ENCODE measurements around the gene SIL1.

SIL1 gene

GRCh38 chr5:138910546-138911185 lies 287.5 kb downstream of the SIL1 start:
- Histone ChIP-seq H3K27ac (no peak overlapping the region), H3K27me3 (no peaks in the 10 kb centered on the region), H3K9me3 (no peaks in the 10 kb centered on the region), H3K4me3 (ENCODE audit: low read depth in 1 of 2, low read length in 1 of 2) (no peak overlapping the region), H3K4me1 (ENCODE audit: control insufficient read depth in 1 of 2, insufficient read depth in 1 of 2, low read depth in 1 of 2, low read length in 1 of 2) (no peaks in the 10 kb centered on the region), H3K36me3 (peaks cover 5% of the 10 kb centered on the region)
- TF ChIP-seq CTCF (IDR thresholded peaks at IDR 0.05), result no peak

- H3K4me1 ChIP-seq (ENCODE audit: control insufficient read depth in 1 of 2, insufficient read depth in 1 of 2, low read depth in 1 of 2, low read length in 1 of 2), result no peaks in the 10 kb centered on the region
- H3K4me3 ChIP-seq (ENCODE audit: low read depth in 1 of 2, low read length in 1 of 2), result no peak overlapping the region
- TF ChIP-seq CTCF (IDR thresholded peaks at IDR 0.05), result no peak
- H3K9me3 ChIP-seq, result no peaks in the 10 kb centered on the region
- no peaks in the 10 kb centered on the region for H3K27me3 ChIP-seq
- H3K36me3 ChIP-seq, result peaks cover 8% of the 10 kb centered on the region
- H3K27ac ChIP-seq, result no peak overlapping the region
Measured at GRCh38 chr5:138909734-138910133, 288.4 kb downstream of the SIL1 start.

- no peak overlapping the region for H3K4me3 ChIP-seq (ENCODE audit: low read depth in 1 of 2, low read length in 1 of 2)
- peaks cover 8% of the 10 kb centered on the region for H3K36me3 ChIP-seq
- no peaks in the 10 kb centered on the region for H3K9me3 ChIP-seq
- H3K27ac ChIP-seq, result no peak overlapping the region
- no peaks in the 10 kb centered on the region for H3K4me1 ChIP-seq (ENCODE audit: control insufficient read depth in 1 of 2, insufficient read depth in 1 of 2, low read depth in 1 of 2, low read length in 1 of 2)
- H3K27me3 ChIP-seq, result no peaks in the 10 kb centered on the region
- TF ChIP-seq CTCF (IDR thresholded peaks at IDR 0.05), result no peak
Measured at GRCh38 chr5:138905541-138905940, 292.6 kb downstream of the SIL1 start.

- H3K4me1 ChIP-seq (ENCODE audit: control insufficient read depth in 1 of 2, insufficient read depth in 1 of 2, low read depth in 1 of 2, low read length in 1 of 2), result peaks cover 4 to 5% of the 10 kb centered on the region in 2 experiments
- no peaks in the 10 kb centered on the region for H3K9me3 ChIP-seq
- H3K36me3 ChIP-seq, result peaks cover 8% of the 10 kb centered on the region
- H3K4me3 ChIP-seq (ENCODE audit: low read depth in 1 of 2, low read length in 1 of 2), result no peak overlapping the region
- no peak overlapping the region for H3K27ac ChIP-seq
- no peak for TF ChIP-seq CTCF (IDR thresholded peaks at IDR 0.05)
- no peaks in the 10 kb centered on the region for H3K27me3 ChIP-seq
Measured at GRCh38 chr5:138903130-138903775, 294.9 kb downstream of the SIL1 start.

GRCh38 chr5:138901716-138902115 lies 296.5 kb downstream of the SIL1 start:
- no peak for TF ChIP-seq CTCF (IDR thresholded peaks at IDR 0.05)
- Histone ChIP-seq H3K4me3 (ENCODE audit: low read depth in 1 of 2, low read length in 1 of 2) (no peak overlapping the region), H3K27ac (no peak overlapping the region), H3K4me1 (ENCODE audit: control insufficient read depth in 1 of 2, insufficient read depth in 1 of 2, low read depth in 1 of 2, low read length in 1 of 2) (peaks cover 8 to 11% of the 10 kb centered on the region in 2 experiments), H3K36me3 (peaks cover 8% of the 10 kb centered on the region), H3K27me3 (no peaks in the 10 kb centered on the region), H3K9me3 (no peaks in the 10 kb centered on the region)

Data from neutrophil (primary cell).